Liver (tissue), 9 donors: ENCODE data around the gene STRIP2. TPM values are rescaled to one million over a fixed set of nuclear protein-coding genes. Genes with fewer than 3 reads are reported as not detected.

Source experiments
- DNase-seq: peaks from one replicate; pipeline ENCODE4 v3.0.0-alpha.2; 2017; ENCODE audit warnings: low spot score
- H3K27ac ChIP-seq, 2 donors: one replicate each; pipeline ENCODE4 v1.7.0; 2013; ENCODE audit warnings: inconsistent platforms in 2 of 2, low read length in 2 of 2, control low read depth in 1 of 2, low read depth in 1 of 2, mild to moderate bottlenecking in 1 of 2
- H3K27me3 ChIP-seq, 4 donors: one replicate each; pipeline versions ENCODE4 v1.6.1 to v1.7.0; 2013; ENCODE audit warnings: low read length in 3 of 4, inconsistent platforms in 1 of 4, mild to moderate bottlenecking in 1 of 4, moderate library complexity in 1 of 4; ENCODE audit not compliant: control insufficient read depth in 4 of 4, insufficient read depth in 4 of 4
- H3K36me3 ChIP-seq, 4 donors: one replicate each; pipeline versions ENCODE4 v1.6.1 to v1.7.0; 2013; ENCODE audit warnings: low read length in 3 of 4, mild to moderate bottlenecking in 3 of 4, low read depth in 1 of 4, moderate library complexity in 1 of 4; ENCODE audit not compliant: control insufficient read depth in 4 of 4, insufficient read depth in 3 of 4
- H3K4me1 ChIP-seq, 4 donors: one replicate each; pipeline versions ENCODE4 v1.6.1 to v1.7.0; 2013; ENCODE audit warnings: low read length in 3 of 4, mild to moderate bottlenecking in 3 of 4, moderate library complexity in 1 of 4; ENCODE audit not compliant: control insufficient read depth in 4 of 4, insufficient read depth in 4 of 4
- H3K4me3 ChIP-seq, 3 donors: one replicate each; pipeline versions ENCODE4 v1.6.1 to v1.7.0; 2013; ENCODE audit warnings: low read length in 3 of 3, control low read depth in 1 of 3, low read depth in 1 of 3, mild to moderate bottlenecking in 1 of 3
- H3K9ac ChIP-seq, 2 donors: one replicate each; pipeline ENCODE4 v1.7.0; 2013; ENCODE audit warnings: low read length in 2 of 2, mild to moderate bottlenecking in 2 of 2, moderate library complexity in 2 of 2, control low read depth in 1 of 2, low read depth in 1 of 2
- H3K9me3 ChIP-seq, 4 donors: one replicate each; pipeline versions ENCODE4 v1.6.1 to v1.7.0; 2013; ENCODE audit warnings: low read length in 3 of 4; ENCODE audit not compliant: control insufficient read depth in 4 of 4
- ATF3 ChIP-seq: IDR thresholded peaks from 2 replicates; pipeline ENCODE4 v1.6.1; 2016; ENCODE audit warnings: antibody characterized with exemption
- CTCF ChIP-seq: fragments of 150-350 bp; IDR thresholded peaks from 2 replicates; pipeline ENCODE4 v1.5.1; 2017; ENCODE audit warnings: improper control_type of control experiment, low read depth, low read length; ENCODE audit not compliant: missing input control
- EGR1 ChIP-seq, 2 donors: IDR thresholded peaks; 2 replicates each; pipeline ENCODE4 v1.6.1; 2016 to 2018; ENCODE audit warnings: antibody characterized with exemption in 2 of 2, low read depth in 2 of 2
- FOXA1 ChIP-seq: IDR thresholded peaks from 2 replicates; pipeline ENCODE4 v1.6.1; 2016; ENCODE audit warnings: antibody characterized with exemption
- FOXA2 ChIP-seq: IDR thresholded peaks from 2 replicates; pipeline ENCODE4 v1.6.1; 2016; ENCODE audit warnings: antibody characterized with exemption
- GABPA ChIP-seq, 2 donors: IDR thresholded peaks in 1 of 2; conservative IDR thresholded peaks in 1 of 2; 2 replicates each; pipeline ENCODE4 v1.6.1; 2016; ENCODE audit warnings: antibody characterized with exemption in 2 of 2, mild to moderate bottlenecking in 1 of 2, moderate library complexity in 1 of 2
- HNF4A ChIP-seq, 2 donors: conservative IDR thresholded peaks; 2 replicates each; pipeline ENCODE4 v1.6.1; 2016; ENCODE audit warnings: antibody characterized with exemption in 2 of 2, mild to moderate bottlenecking in 2 of 2
- HNF4G ChIP-seq: IDR thresholded peaks from 2 replicates; pipeline ENCODE4 v1.6.1; 2016; ENCODE audit warnings: antibody characterized with exemption
- JUND ChIP-seq, 2 donors: IDR thresholded peaks; 2 replicates each; pipeline ENCODE4 v1.6.1; 2016; ENCODE audit warnings: antibody characterized with exemption in 2 of 2
- MAX ChIP-seq: IDR thresholded peaks from 2 replicates; pipeline ENCODE4 v1.6.1; 2016; ENCODE audit warnings: antibody characterized with exemption
- NR2F2 ChIP-seq: IDR thresholded peaks from 2 replicates; pipeline ENCODE4 v1.6.1; 2016; ENCODE audit warnings: antibody characterized with exemption
- RAD21 ChIP-seq, 2 donors: IDR thresholded peaks; 2 replicates each; pipeline ENCODE4 v1.6.1; 2016; ENCODE audit warnings: antibody characterized with exemption in 2 of 2, mild to moderate bottlenecking in 2 of 2
- REST ChIP-seq: IDR thresholded peaks from 2 replicates; pipeline ENCODE4 v1.6.1; 2016; ENCODE audit warnings: antibody characterized with exemption, mild to moderate bottlenecking
- SP1 ChIP-seq: IDR thresholded peaks from 2 replicates; pipeline ENCODE4 v1.6.1; 2018; ENCODE audit warnings: antibody characterized with exemption, mild to moderate bottlenecking
- TAF1 ChIP-seq: conservative IDR thresholded peaks from 2 replicates; pipeline ENCODE4 v1.6.1; 2016; ENCODE audit warnings: antibody characterized with exemption, mild to moderate bottlenecking
- YY1 ChIP-seq: IDR thresholded peaks from 2 replicates; pipeline ENCODE4 v1.6.1; 2016; ENCODE audit warnings: antibody characterized with exemption, mild to moderate bottlenecking
- ZBTB33 ChIP-seq: IDR thresholded peaks from 2 replicates; pipeline ENCODE4 v1.6.1; 2016; ENCODE audit warnings: antibody characterized with exemption
- WGBS: extraction: QIAGEN DNeasy Blood & Tissue Kit; methylation state at CpG from one replicate; pipeline ENCODE4 v1.1.7; 2013; 5-methylcytosine and 5-hydroxymethylcytosine counted together
- polyA plus RNA-seq, 2 donors: library from polyadenylated mRNA; stranded (reverse) in 1 of 2; unstranded in 1 of 2; fragments of 200-250 nt in 1 of 2; fragments of >200 nt in 1 of 2; fragmentation: Nextera tagmentation in 1 of 2; extraction: Ambion mirVana in 1 of 2; gene quantifications; one replicate each; pipeline versions ENCODE4 v1.2.1 to v1.2.3, GENCODE V29; 2013 to 2015
- total RNA-seq, 2 donors: library from RNA; depleted of rRNA; stranded (reverse); fragments of >200 nt; gene quantifications; one replicate each; pipeline ENCODE4 v1.2.3, GENCODE V29; 2014
- donor health status: healthy.
- donor health status: healthy.
- donor health status: healthy.
- donor health status: healthy.
- donor health status: healthy.

Gene STRIP2
- total and polyA plus RNA-seq, 4 donors, result 0.18 to 4.8 (median 0.35) TPM

- no peak overlapping the region for H3K4me3 ChIP-seq
- H3K27ac ChIP-seq, result no peak overlapping the region
- H3K9me3 ChIP-seq, result no peaks in the 10 kb centered on the region
- H3K9ac ChIP-seq, result no peak overlapping the region
- WGBS, result 96% methylated on average over 4 of the region's 4 CpGs
- no peaks in the 10 kb centered on the region for H3K27me3 ChIP-seq
- H3K4me1 ChIP-seq, result peaks cover 0 to 4% (median 2%) of the 10 kb centered on the region in 4 donors
- TF ChIP-seq ATF3, result no peak
- no peak for TF ChIP-seq HNF4G
- no peak for TF ChIP-seq YY1
- no peak for TF ChIP-seq TAF1
- no peak for TF ChIP-seq ZBTB33
- TF ChIP-seq REST, result no peak
- TF ChIP-seq CTCF, result no peak
- no peak for TF ChIP-seq HNF4A (conservative IDR thresholded peaks at IDR 0.05)
- no peak for TF ChIP-seq FOXA1
- TF ChIP-seq FOXA2, result no peak
- TF ChIP-seq JUND (IDR thresholded peaks at IDR 0.05), result no peak
- no peak for DNase-seq
- no peaks in the 10 kb centered on the region for H3K36me3 ChIP-seq
Measured at GRCh38 chr7:129497156-129497555, 62.9 kb downstream of the STRIP2 start.

- WGBS, result 97% methylated on average over 1 of the region's 1 CpG
- no peak for DNase-seq
- Histone ChIP-seq H3K27ac (no peak overlapping the region), H3K9ac (no peak overlapping the region), H3K9me3 (no peaks in the 10 kb centered on the region), H3K36me3 (no peaks in the 10 kb centered on the region), H3K4me1 (peaks cover 4 to 13% (median 8%) of the 10 kb centered on the region in 4 donors), H3K27me3 (no peaks in the 10 kb centered on the region), H3K4me3 (no peak overlapping the region)
- TF ChIP-seq SP1, result no peak
- no peak for TF ChIP-seq EGR1 (IDR thresholded peaks at IDR 0.05; ENCODE audit: low read depth in 2 of 2)
- TF ChIP-seq REST, result no peak
- no peak for TF ChIP-seq HNF4G
- no peak for TF ChIP-seq RAD21 (IDR thresholded peaks at IDR 0.05)
- no peak for TF ChIP-seq GABPA (IDR thresholded peaks at IDR 0.05 in 1 of 2, conservative IDR thresholded peaks at IDR 0.05 in 1 of 2)
- TF ChIP-seq JUND (IDR thresholded peaks at IDR 0.05), result no peak
- TF ChIP-seq MAX, result no peak
- no peak for TF ChIP-seq FOXA2
- TF ChIP-seq FOXA1, result no peak
- TF ChIP-seq NR2F2, result no peak
- TF ChIP-seq ZBTB33, result no peak
- TF ChIP-seq YY1, result no peak
Measured at GRCh38 chr7:129498021-129498420, 63.8 kb downstream of the STRIP2 start.
